Prostate gland (tissue), 2 donors: ENCODE results near the gene FBXO34.

Experiments used
- POLR2A ChIP-seq: fragments of 450-650 bp; IDR thresholded peaks from one replicate; pipeline ENCODE4 v1.6.1; 2016; ENCODE audit warnings: antibody characterized with exemption, mild to moderate bottlenecking
- POLR2AphosphoS5 ChIP-seq: sonication (generic); formaldehyde crosslinking; IDR thresholded peaks from one replicate; pipeline ENCODE4 v1.6.1; 2017; ENCODE audit warnings: antibody characterized with exemption
- TF ChIP-seq, protein P1 (sequence below), 4 experiments: fragments of 200-600 bp in 2 of 4; fragments of 450-650 bp in 2 of 4; sonication (generic) in 2 of 4; IDR thresholded peaks; 1 replicate in 3 of 4; 2 replicates in 1 of 4; pipeline ENCODE4 v1.5.1; 2016 to 2019; ENCODE audit warnings: antibody characterized with exemption in 4 of 4, mild to moderate bottlenecking in 2 of 4, moderate library complexity in 2 of 4

DNA sequence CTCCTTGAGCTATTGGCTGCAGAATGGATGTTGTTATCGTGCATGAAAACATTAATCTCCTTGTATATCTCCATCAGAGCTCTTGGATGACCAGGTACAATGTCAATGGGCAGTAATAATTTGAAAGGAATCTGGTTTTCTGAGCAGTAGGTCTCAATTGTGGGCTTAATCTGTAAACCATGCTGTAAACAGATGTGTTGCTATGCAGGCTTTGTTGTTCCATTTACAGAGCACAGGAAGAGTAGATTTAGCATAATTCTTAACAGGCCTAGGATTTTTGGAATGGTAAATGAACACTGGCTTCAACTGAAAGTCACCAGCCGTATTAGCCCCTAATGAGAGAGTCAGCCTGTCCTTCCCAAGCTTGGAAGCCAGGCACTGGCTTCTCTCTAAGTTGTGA, 90.0 kb downstream of the FBXO34 start:
- TF ChIP-seq, protein P1, sequence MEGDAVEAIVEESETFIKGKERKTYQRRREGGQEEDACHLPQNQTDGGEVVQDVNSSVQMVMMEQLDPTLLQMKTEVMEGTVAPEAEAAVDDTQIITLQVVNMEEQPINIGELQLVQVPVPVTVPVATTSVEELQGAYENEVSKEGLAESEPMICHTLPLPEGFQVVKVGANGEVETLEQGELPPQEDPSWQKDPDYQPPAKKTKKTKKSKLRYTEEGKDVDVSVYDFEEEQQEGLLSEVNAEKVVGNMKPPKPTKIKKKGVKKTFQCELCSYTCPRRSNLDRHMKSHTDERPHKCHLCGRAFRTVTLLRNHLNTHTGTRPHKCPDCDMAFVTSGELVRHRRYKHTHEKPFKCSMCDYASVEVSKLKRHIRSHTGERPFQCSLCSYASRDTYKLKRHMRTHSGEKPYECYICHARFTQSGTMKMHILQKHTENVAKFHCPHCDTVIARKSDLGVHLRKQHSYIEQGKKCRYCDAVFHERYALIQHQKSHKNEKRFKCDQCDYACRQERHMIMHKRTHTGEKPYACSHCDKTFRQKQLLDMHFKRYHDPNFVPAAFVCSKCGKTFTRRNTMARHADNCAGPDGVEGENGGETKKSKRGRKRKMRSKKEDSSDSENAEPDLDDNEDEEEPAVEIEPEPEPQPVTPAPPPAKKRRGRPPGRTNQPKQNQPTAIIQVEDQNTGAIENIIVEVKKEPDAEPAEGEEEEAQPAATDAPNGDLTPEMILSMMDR (IDR thresholded peaks at IDR 0.05): no peak
- TF ChIP-seq POLR2A (no peak), POLR2AphosphoS5 (no peak)
